Mesenteric fat pad (tissue), 1 donor: Measurements from ENCODE around the gene HCFC2. TPM values are rescaled to one million over a fixed set of nuclear protein-coding genes. Genes with fewer than 3 reads are reported as not detected.
"Not testable (repeated sequence)": the region's sequence is repeated elsewhere in the genome, so short reads cannot be mapped to it uniquely, and the experiment has no call there.

Source experiments
- DNase-seq: peaks from one replicate; pipeline ENCODE4 v3.0.0-alpha.2; 2020; ENCODE audit warnings: low spot score
- long read RNA-seq: library from polyadenylated mRNA; unstranded; transcript quantifications from one replicate; pipeline ENCODE4 v2.0.0, GENCODE V29; 2020
- total RNA-seq: library from RNA; stranded (reverse); fragmentation: NEBNext Ultra II Directional; extraction: Animal tissue kit (Norgen Biotek cat#: 25700); gene quantifications from one replicate; pipeline ENCODE4 v1.2.1, GENCODE V29; 2021
- donor health status: DM: yes; HTN: yes; CAD: no.

The HCFC2 gene
- 19.6 TPM for total RNA-seq
- long read RNA-seq, full-length matches to known transcripts, result 6 of 17 reads
- long read RNA-seq, partial matches to known transcripts, result 3 of 17 reads
- long read RNA-seq, other reads (novel, unspliced or antisense), result 8 of 17 reads

DNA sequence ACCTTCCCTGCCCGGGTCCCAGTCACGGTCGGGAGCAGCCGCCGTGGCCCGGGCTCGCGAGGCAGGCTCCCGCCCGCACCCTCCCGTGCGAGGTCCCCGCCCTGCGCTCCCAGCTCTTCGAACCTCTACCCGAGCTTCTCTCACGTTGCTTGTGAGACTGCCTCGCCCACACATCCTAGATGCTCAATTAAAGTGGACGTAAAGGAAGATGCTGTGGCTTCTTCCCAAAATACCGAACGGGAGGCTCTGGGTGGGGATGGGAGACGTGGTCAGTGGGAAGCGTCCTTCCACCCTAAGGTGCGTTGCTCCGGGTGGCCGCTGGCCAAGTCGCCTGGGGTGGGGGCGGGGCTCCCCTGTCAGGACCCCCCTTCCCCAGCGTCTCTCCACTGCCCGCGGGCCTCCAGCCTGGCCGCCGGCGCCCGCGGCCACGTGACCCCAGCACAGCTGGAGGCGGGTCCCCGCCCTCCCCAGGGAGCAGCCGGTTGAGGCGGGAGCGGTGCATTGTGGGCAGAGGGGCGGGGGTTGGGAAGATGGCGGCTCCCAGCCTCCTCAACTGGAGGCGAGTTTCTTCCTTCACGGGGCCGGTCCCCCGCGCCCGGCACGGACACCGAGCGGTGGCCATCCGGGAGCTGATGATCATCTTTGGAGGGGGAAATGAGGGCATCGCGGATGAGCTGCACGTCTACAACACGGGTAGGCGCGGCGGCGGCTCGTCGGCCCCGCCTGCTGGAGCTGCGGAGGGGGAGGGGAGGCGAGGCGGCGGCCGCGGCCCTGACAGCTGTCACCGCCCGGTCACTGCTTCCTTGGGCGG, at the start of gene HCFC2:
HCFC2 (plus strand) TSS at position 501 of the 811 bp plus-strand sequence; CDS start at position 531, 30 bp downstream.
- peak; percentile 97 for DNase-seq

DNA sequence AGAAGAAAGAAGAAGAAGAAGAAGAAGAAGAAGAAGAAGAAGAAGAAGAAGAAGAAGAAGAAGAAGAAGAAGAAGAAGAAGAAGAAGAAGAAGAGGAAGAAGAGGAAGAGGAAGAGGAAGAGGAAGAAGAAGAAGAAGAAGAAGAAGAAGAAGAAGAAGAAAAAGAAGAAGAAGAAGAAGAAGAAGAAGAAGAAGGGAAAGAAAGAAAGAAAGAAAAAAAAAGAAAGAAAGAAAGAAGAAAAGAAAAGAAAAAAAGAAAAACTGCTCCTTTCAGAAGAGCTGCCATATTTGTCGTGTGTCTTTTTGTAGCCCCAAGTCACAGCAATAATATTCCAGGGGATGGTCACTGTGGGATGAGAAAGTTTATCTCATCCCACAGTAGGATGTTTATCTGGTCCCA, 42.5 kb upstream of the HCFC2 start:
- DNase-seq, result not testable (repeated sequence)

DNA sequence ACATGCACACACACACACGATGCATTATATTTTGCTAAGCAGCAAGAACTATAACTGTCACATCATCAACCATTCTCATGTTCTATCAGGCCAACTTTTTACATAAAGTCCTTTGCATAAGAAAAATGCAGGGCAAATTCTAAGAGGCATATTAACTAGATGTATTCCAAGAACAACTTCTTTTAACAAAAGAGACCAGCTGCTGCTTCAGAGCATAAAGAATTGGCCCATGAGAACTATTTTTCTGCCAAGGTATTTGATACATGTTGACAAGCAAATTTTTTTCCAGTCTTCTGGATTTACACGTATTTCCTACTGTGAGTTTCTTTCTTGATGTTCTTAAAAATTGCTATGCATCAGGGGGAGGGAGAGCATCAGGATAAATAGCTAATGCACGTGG, 41.5 kb upstream of the HCFC2 start:
- no peak for DNase-seq

DNA sequence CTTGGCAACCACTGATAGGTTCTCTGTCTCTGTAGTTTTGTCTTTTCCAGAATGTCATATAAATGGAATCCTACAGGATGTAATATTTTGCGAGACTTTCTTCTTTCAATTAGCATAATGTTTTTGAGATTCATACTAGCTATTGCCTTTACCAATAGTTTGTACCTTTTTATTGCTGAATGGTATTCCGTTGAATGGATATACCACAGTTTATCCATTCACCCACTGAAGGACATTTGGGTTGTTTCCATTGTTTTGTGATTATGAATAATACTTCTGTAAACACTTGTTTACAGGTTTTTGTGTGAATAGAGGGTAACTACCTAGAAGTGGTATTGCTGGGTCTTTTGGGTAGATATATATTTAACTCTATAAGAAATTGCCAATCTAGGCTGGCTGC, 40.6 kb upstream of the HCFC2 start:
- no peak for DNase-seq

DNA sequence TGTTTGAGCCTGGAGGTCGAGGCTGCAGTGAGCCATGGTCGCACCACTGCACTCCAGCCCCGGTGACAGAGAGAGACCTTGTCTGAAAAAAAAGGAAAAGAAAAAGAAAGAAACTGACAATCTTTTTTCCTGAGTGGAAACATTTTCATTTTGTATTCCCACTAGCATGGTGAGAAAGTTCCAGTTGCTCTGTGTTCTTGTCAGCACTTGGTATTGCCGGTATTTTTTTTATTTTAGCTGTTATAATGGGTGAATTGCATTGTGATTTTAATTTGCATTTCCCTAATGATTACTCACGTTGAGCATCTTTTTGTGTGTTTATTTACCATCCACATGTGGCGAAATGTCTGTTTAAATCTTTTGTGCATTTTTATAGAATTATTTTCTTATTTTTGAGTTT, 40.0 kb upstream of the HCFC2 start:
- no peak for DNase-seq

DNA sequence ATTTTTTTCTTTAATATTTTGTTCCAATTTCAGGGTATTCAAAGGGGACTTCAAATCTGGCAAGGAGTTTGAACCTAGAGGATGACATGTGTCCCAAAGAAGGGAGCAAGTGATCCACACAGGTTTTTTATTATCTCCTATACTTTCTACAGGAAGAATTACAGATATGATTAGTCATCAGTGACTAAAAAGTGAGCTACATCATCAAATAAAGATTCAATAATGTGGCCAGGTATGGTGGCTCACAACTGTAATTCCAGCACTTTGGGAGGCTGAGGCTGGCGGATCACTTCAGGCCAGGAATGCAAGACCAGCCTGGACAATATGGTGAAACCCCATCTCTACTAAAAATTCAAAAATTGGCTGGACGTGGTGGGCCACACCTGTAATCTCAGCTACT, 38.6 kb upstream of the HCFC2 start:
- DNase-seq, result no peak

DNA sequence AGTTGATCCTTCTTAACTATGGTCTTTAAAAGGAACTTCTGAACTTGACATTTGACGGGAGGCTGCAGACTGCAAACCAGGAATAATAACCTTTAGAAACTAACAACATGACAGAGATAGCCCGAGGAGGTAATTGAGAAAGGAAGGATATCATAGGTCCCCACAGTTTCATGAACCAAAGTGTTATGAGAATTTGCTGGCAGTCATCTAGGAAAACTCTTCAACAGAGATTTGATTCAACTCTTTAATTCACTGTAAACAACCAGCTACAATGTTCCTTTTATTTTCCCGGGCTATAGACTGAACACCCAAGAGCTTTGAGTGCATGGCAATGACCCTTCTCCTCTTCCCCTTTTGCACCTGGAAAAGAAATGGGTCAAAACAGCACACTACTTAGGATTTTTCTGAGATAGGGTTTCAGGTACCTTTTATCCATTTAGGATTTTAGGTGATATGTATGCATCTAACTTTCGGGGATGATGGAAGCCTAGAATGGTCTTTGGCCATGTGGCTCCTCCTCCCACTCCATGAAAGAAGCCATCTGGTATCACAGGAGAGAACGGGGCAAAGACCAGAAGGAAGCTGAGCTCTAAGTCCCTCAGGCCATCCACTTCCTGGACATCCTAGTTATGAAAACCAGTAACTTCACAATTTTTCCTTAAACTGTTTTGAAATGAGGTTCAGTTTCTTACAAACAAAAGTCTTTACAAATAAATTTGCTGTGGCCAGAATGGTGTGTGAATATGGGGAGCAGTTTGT, 37.3 kb upstream of the HCFC2 start:
- no peak for DNase-seq

DNA sequence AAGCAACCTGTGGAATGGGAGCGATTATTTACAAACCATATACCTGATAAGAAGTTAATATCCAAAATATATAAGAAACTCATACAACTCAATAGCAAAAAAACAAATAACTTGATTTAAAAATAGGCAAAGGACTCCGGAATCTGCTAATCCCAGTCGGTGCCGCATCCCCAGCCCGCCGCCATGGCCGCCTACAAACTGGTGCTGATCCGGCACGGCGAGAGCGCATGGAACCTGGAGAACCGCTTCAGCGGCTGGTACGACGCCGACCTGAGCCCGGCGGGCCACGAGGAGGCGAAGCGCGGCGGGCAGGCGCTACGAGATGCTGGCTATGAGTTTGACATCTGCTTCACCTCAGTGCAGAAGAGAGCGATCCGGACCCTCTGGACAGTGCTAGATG, 33.7 kb upstream of the HCFC2 start:
- not testable (repeated sequence) for DNase-seq

DNA sequence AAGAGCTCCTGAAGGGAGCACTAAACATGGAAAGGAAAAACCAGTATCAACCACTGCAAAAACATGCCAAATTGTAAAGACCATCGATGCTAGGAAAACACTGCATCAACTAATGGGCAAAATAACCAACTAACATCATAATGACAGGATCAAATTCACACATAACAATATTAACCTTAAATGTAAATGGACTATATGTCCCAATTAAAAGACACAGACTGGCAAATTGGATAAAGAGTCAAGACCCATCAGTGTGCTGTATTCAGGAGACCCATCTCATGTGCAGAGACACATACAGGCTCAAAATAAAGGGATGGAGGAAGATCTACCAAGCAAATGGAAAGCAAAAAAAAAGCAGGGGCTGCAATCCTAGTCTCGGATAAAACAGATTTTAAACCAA, 28.2 kb upstream of the HCFC2 start:
- DNase-seq, result not testable (repeated sequence)

DNA sequence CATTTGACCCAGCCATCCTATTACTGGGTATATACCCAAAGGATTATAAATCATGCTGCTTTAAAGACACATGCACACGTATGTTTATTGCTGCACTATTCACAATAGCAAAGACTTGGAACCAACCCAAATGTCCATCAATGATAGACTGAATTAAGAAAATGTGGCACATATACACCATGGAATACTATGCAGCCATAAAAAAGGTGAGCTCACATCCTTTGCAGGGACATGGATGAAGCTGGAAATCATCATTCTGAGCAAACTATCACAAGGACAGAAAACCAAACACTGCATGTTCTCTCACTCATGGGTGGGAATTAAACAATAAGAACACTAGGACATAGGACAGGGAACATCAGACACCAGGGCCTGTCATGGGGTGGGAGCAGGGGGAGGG, 24.6 kb upstream of the HCFC2 start:
- not testable (repeated sequence) for DNase-seq

DNA sequence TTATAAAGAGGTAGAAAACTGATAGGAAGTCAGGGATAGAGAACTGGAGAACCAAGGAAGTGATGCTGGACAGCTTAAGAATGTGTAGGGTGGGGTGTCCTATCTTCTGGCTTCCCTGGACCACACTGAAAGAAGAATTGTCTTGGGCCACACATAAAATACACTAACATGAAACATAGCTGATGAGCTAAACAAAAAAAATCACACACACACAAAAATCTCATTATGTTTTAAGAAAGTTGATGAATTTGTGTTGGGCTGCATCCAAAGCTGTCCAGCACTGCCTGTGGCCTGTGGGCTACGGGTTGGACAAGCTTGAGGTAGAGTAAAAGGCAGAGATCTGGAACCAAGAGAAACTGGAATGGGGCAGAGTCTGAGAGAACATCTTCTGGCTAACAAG, 21.8 kb upstream of the HCFC2 start:
- DNase-seq, result no peak

DNA sequence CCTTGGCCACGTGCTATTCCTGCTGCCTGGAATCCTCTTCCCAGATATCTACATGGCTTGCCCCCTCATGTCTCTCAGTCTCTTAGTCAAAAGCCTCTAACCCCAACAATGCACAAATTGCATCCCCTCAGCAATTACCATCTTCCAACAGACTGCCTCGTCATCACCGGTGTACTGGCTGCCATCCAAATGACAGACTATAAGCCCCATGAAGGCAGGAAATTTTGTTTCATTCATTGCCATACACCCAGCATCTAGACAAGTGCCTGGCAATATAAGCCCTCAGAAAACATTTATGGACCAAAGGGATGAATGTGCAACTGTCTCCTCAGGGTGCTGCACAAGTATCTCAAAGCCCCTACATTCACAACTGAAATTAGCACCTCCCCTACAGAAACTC, 20.2 kb upstream of the HCFC2 start:
- DNase-seq, result no peak

DNA sequence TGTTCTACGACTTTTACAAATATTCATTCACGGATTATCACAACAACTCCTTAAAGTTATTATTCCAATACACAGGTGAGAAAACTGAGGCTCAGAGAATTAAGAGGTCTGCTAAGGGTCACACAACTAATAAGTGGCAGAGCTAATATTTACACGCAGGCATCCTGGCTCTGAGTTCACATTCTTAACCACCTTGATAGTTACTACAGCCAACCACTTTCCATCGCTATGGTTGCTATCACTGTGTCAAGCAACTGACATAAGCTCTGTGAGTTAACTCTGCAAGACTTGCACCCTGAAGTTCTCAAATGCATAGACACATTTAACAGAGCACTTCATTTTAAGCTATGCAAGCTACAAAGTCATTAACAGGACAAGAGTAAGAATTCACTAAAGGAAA, 18.0 kb upstream of the HCFC2 start:
- no peak for DNase-seq

DNA sequence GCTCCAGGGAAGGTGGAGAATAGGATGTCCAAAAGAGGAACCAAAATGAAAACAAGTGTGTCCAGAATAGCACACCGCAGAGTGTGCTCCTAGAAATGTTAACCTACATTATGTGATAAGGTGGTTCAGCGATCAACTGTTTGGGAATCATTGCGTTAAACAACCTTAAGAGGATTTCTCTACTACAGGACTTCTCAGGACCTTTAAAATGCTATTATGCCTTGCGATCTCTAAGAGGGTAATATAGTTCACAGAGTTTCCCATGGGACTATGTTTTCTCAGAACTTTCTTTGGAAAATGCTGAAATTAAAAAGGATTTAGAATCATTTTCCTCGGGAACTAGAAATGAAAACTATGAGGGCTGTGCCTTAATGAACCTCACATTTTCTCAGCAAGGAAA, 16.2 kb upstream of the HCFC2 start:
- no peak for DNase-seq

DNA sequence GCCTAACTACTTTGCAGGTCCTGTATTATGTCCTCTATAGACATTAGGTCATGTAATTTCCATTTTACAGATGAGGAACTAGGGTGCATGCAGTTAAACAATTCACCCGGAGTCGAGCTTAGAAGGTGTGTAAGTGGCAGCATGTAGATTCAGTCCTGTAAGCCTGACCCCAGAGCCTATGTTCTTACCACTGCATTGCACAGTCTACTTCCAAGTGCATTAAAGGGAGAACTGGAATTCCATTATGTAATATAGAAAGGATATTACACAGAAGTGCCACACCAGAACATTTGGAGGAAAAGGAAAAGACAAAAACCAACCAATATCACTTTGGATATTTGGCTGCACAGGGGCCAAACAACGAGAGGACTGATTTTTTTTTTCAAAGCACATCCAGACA, 15.5 kb upstream of the HCFC2 start:
- DNase-seq, result no peak

DNA sequence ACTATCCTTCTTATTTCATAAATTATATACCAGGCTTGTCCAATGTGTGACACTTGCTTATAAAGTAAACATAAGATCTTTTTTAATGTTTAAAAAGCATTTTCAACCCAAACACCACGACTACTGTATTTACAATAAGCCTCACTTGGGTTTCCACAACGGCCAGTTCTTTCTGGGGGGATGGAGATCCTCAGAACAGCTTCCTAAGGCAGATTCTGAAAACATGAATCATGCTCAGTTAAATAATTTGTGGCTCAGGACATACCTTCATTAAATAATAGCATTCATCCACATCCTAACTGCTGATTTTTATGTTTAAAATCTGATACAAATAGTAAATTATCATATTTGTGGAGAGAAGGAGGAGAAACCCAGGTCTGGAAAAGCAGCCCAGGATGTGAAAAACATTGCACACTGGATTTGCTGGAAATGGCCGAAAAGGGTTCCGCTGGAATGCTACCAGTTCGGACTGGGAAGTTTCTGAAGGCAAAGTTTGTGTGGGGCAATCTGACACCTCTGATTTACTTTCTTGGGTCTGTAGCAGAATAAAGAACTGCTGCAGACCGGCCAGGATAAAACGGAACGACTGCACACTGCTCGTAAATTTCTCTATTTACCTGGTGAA, 14.9 kb upstream of the HCFC2 start:
- DNase-seq, result no peak

DNA sequence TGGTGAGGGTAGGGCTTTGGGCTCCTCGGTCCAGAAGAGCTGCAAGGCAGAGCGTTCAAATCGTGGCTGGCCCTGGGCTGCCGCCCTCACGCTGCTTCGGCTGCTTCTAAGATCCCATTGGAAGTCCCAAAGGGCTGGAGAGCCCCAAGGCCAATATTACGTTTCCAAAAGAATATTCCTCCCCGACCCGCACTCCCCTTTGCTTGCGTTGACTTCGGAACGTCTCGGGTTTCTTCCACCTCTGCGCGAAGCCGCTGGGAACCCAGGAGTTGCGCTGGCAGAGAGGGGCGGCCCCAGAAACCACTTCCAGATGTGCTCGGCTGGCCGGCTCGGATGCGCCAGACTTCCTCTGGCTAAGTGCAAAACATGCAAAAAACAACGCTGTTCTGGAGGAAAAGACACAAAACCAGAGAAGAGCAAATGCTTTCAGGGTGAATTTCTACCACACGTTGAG, 14.4 kb upstream of the HCFC2 start, which contains the start of gene GLT8D2:
GLT8D2 (minus strand) TSS at position 285 of the 454 bp plus-strand sequence. CDS start 30,539 bp downstream, outside the sequence.
- DNase-seq, result no peak

DNA sequence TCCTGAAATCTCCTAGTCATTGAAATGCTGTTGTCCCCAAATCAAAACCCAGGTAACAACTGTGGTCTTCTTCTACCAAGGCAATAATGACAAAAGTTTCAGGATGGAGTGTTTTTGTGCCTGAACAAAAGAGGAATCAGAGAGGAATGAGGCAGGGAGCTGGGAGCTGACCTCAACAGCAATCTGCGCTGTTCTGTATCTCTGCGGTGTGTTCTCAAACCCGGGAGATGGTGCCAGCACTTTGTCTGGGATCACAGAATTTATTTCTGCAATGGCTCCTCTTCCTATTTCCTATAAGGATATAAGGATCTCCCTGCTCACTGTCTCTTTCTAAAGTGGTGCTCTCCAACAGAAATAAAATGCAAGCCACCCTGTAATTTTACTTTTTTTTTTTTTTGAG, 13.9 kb upstream of the HCFC2 start:
- DNase-seq, result no peak

DNA sequence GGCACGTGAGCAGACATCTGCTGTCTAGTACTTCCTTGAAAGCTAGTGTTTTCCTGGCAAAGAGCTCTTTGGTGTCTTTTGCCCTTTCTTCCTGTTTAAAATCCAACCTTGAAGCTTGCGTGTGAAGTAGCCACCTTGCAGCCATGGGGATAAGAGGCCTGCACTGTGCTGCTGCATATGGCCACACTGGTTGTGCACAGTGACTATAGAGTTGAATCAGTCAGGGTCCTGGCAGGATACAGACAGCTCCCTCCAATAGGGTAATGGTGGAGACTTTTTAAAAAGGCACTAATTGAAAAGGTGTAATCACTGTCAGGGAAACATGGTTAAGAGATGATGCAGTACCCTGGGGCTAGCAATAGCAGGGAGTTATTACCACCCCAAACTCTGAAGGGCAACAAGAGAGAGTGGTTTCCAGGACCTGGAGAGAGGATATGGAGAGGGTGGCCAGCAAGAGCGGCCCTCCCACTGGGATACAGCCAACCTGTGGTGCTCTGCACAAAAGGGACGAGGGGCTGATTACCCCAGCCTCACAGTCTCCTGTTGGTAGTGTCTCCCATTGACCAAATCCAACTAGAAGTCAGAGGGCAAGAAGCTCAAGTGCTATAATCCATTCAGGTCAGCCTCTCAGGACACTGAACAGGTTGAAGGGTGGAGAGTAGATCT, 9.5 kb upstream of the HCFC2 start:
- no peak for DNase-seq

DNA sequence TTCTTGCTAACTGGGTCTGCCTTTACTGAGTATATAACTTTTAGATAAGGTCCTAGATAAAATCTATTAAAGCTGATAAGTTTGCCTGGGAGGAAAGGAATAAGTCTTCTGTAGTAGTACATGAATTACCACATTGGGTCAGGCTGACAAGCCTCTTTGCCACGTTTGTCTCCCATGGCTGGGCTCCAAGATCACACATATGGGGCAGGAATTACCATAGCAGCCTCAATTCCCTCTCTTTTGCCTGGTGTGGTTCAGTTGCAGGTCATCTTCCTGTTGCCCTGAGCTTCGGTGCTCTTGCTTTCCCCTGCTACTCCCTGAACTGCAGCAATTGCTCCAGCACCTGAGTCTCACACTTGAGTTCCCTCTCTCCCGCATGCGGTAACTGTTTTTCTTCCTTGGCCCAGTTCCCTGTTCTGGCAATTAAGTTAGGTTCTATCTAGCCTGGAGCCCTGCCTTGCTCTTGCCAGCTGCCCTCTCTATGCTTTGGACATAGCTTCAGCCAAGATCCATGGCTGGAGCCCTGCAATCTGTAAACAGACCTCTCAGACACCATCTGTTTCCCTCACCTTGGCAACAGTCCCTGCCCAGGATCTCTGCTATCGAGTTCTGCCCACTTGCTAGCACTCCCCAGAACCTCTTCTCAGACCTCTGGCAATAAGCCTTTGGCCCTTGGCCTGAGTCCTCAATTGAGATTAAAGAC, 8.5 kb upstream of the HCFC2 start:
- DNase-seq, result no peak
